Measurements from ENCODE around the gene PDGFRA.
"Not testable (repeated sequence)": the region's sequence is repeated elsewhere in the genome, so short reads cannot be mapped to it uniquely, and the experiment has no call there.

Gene PDGFRA

GRCh38 chr4:54330896-54331295, 101.8 kb downstream of the PDGFRA start:
- DNase-seq: no peak

GRCh38 chr4:54332542-54332941, 103.4 kb downstream of the PDGFRA start:
- no peak for DNase-seq

GRCh38 chr4:54333657-54334056, 104.6 kb downstream of the PDGFRA start:
- no peak for DNase-seq

- not testable (repeated sequence) for DNase-seq
Measured at GRCh38 chr4:54334769-54335168, 105.7 kb downstream of the PDGFRA start.

GRCh38 chr4:54337009-54337408, 107.9 kb downstream of the PDGFRA start:
- DNase-seq: no peak

- not testable (repeated sequence) for DNase-seq
Measured at GRCh38 chr4:54342067-54342466, 113.0 kb downstream of the PDGFRA start.

Measured in cortex of kidney (tissue), 1 donor.